GM12892 (cell line): Measurements from ENCODE around the gene LSS.

Source experiments
- POLR2A ChIP-seq: IDR thresholded peaks from 2 replicates; pipeline ENCODE4 v1.6.1; 2011; ENCODE audit warnings: low read depth, low read length, control low read depth
- POLR2AphosphoS5 ChIP-seq: IDR thresholded peaks from 2 replicates; pipeline ENCODE4 v1.6.1; 2011; ENCODE audit warnings: low read depth, low read length, control low read depth

DNA sequence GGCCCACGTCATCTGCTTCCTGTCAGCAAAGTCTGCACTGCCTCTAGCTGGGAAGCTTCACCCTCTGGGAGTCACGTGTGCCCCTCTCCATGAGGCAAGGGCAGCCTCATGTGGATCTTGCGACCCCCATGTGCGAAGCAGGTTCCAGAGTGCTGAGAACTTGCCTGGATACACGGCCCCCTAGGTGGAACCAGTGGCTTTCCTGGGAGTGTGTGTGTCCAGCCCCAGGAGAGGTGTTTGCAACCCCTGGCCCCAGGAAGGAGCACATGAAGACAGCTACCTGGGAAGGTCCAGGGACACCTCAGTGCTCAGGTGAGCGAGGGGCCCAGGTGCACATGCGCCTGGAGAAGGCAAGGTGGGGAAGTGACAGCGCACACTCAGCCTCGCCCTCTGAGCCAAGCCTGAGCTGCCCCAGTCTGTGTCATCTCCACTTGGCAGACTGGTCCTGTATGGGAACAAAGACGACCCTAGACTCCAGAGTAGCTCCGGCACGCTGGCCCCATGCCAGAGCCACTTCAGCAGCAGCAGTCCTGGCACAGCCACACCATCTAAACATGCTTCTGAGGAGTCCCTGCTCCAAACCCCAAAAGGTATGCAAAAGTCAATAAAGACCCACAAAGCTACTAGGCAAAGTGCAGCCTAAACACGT, 8.9 kb downstream of the LSS start:
- TF ChIP-seq POLR2A (no peak), POLR2AphosphoS5 (no peak)
